Keratinocyte (primary cell): ENCODE results near the gene UMAD1. TPM values are rescaled to one million over a fixed set of nuclear protein-coding genes. Genes with fewer than 3 reads are reported as not detected.

Source experiments
- DNase-seq: peaks from one replicate; pipeline ENCODE4 v3.0.0-alpha.2; 2011; ENCODE audit warnings: low read depth, missing footprints, low spot score
- FAIRE-seq: peaks from 2 replicates; lab custom pipeline; 2011; peaks lifted over from hg19 to GRCh38; lab: Jason Lieb, UNC
- H2AFZ ChIP-seq: 2 replicates; pipeline ENCODE4 v1.6.0; 2012; ENCODE audit warnings: low read length, control low read depth, inconsistent platforms; ENCODE audit not compliant: control insufficient read depth
- H3K27ac ChIP-seq: 2 replicates; pipeline ENCODE4 v1.5.1; 2011; ENCODE audit warnings: low read length; ENCODE audit not compliant: control insufficient read depth, insufficient read depth
- H3K27me3 ChIP-seq: 3 replicates; pipeline ENCODE4 v1.6.0; 2011; ENCODE audit warnings: low read length; ENCODE audit not compliant: control insufficient read depth, insufficient read depth; ENCODE audit errors: extremely low read depth
- H3K36me3 ChIP-seq, 2 experiments: 2 replicates in 1 of 2; 3 replicates in 1 of 2; pipeline ENCODE4 v1.5.1; 2011; ENCODE audit warnings: low read length in 2 of 2, mild to moderate bottlenecking in 1 of 2; ENCODE audit not compliant: control insufficient read depth in 2 of 2, insufficient read depth in 2 of 2; ENCODE audit errors: extremely low read depth in 1 of 2
- H3K4me1 ChIP-seq: 3 replicates; pipeline ENCODE4 v1.5.1; 2011; ENCODE audit warnings: low read length; ENCODE audit not compliant: control insufficient read depth, insufficient read depth; ENCODE audit errors: extremely low read depth
- H3K4me2 ChIP-seq: 3 replicates; pipeline ENCODE4 v1.6.0; 2011; ENCODE audit warnings: low read depth, low read length; ENCODE audit not compliant: control insufficient read depth, insufficient read depth; ENCODE audit errors: extremely low read depth
- H3K4me3 ChIP-seq, 3 experiments: fragments of 200-600 bp in 1 of 3; sonication (generic) in 1 of 3; 2 replicates in 2 of 3; 3 replicates in 1 of 3; pipeline ENCODE4 v1.5.1; 2011 to 2016; ENCODE audit warnings: low read length in 3 of 3, mild to moderate bottlenecking in 3 of 3, control low read depth in 2 of 3, inconsistent platforms in 1 of 3, low read depth in 1 of 3, mixed read lengths in 1 of 3, mixed run types in 1 of 3, moderate library complexity in 1 of 3; ENCODE audit not compliant: control insufficient read depth in 2 of 3, insufficient read depth in 2 of 3; ENCODE audit errors: extremely low read depth in 1 of 3
- H3K79me2 ChIP-seq: 2 replicates; pipeline ENCODE4 v1.6.0; 2012; ENCODE audit warnings: low read length; ENCODE audit not compliant: control insufficient read depth, insufficient read depth
- H3K9ac ChIP-seq: 3 replicates; pipeline ENCODE4 v1.6.0; 2011; ENCODE audit warnings: low read length; ENCODE audit not compliant: control insufficient read depth, insufficient read depth; ENCODE audit errors: extremely low read depth
- H3K9me1 ChIP-seq: 3 replicates; pipeline ENCODE4 v1.6.0; 2011; ENCODE audit warnings: low read length; ENCODE audit not compliant: control insufficient read depth, insufficient read depth; ENCODE audit errors: extremely low read depth
- H3K9me3 ChIP-seq: 2 replicates; pipeline ENCODE4 v1.5.1; 2012; ENCODE audit warnings: low read depth, low read length; ENCODE audit not compliant: control insufficient read depth
- H4K20me1 ChIP-seq: 3 replicates; pipeline ENCODE4 v1.6.0; 2011; ENCODE audit warnings: low read length; ENCODE audit not compliant: control insufficient read depth, insufficient read depth; ENCODE audit errors: extremely low read depth
- EZH2 ChIP-seq: IDR thresholded peaks from one replicate; pipeline ENCODE4 v1.6.1; 2012; ENCODE audit warnings: inconsistent platforms, mild to moderate bottlenecking, low read length, moderate library complexity
- dilution Hi-C: fragments of 300-500 bp; cut with MboI; formaldehyde crosslinking; loops from one replicate; pipeline ENCODE4 v1.7.0; 2020; ENCODE audit warnings: low sequenced_read_pairs; ENCODE audit not compliant: extremely low pct_ligation_motif_present
- polyA plus RNA-seq, 5 experiments: library from polyadenylated mRNA; depleted of rRNA in 3 of 5; stranded (reverse) in 3 of 5; stranded (forward) in 1 of 5; unstranded in 1 of 5; fragments of >200 nt; gene quantifications; 1 replicate in 1 of 5; 2 replicates in 3 of 5; 3 replicates in 1 of 5; pipeline versions ENCODE4 v1.2.1 to v1.2.3, GENCODE V29; 2011 to 2012; ENCODE audit warnings: missing spikeins in 2 of 5, low read depth in 1 of 5, low replicate concordance in 1 of 5
- TF ChIP-seq, protein P1 (sequence below), 3 experiments: IDR thresholded peaks in 1 of 3; conservative IDR thresholded peaks in 1 of 3; optimal IDR thresholded peaks in 1 of 3; 2 replicates in 2 of 3; 3 replicates in 1 of 3; pipeline versions ENCODE3 to v1.5.1; 2011; ENCODE audit warnings: low read length in 3 of 3, mild to moderate bottlenecking in 3 of 3, moderate library complexity in 2 of 3, control low read depth in 1 of 3, inconsistent platforms in 1 of 3; ENCODE audit not compliant: insufficient read depth in 2 of 3; ENCODE audit errors: extremely low read depth in 1 of 3

Gene UMAD1
- polyA plus RNA-seq, 1 donor (not counting 4 experiments of a cell fraction or from before 2014, with no cell fraction given) = 18.2 TPM

DNA sequence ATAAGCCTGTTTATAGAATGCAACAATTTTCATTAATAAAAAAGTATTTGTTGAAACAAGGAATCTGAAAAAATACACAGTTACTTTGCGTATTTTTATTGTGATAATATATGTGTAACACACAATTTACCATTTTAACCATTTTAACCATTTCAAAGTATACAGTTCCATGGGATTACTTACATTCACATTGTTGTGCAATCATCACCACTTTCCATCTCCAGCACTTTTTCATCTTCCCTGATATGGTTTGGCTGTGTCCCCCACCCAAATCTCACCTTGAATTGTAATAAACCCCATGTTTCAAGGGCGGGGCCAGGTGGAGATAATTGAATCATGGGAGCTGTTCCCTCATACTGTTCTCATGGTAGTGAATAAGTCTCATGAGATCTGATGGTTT, 266.8 kb downstream of the UMAD1 start:
- no peaks in the 10 kb centered on the region for H4K20me1 ChIP-seq
- DNase-seq (no peak), FAIRE-seq (no peak)
- H3K9me1 ChIP-seq = no peaks in the 10 kb centered on the region
- H3K36me3 ChIP-seq = no peaks in the 10 kb centered on the region
- H3K79me2 ChIP-seq = no peaks in the 10 kb centered on the region
- no peak overlapping the region for H2AFZ ChIP-seq
- no peak for TF ChIP-seq EZH2
- TF ChIP-seq, protein P1, sequence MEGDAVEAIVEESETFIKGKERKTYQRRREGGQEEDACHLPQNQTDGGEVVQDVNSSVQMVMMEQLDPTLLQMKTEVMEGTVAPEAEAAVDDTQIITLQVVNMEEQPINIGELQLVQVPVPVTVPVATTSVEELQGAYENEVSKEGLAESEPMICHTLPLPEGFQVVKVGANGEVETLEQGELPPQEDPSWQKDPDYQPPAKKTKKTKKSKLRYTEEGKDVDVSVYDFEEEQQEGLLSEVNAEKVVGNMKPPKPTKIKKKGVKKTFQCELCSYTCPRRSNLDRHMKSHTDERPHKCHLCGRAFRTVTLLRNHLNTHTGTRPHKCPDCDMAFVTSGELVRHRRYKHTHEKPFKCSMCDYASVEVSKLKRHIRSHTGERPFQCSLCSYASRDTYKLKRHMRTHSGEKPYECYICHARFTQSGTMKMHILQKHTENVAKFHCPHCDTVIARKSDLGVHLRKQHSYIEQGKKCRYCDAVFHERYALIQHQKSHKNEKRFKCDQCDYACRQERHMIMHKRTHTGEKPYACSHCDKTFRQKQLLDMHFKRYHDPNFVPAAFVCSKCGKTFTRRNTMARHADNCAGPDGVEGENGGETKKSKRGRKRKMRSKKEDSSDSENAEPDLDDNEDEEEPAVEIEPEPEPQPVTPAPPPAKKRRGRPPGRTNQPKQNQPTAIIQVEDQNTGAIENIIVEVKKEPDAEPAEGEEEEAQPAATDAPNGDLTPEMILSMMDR (optimal IDR thresholded peaks at IDR 0.05 in 1 of 3, IDR thresholded peaks at IDR 0.05 in 1 of 3, conservative IDR thresholded peaks at IDR 0.05 in 1 of 3; ENCODE audit: extremely low read depth in 1 of 3, insufficient read depth in 2 of 3, low read length in 3 of 3) = no peak
- no peak overlapping the region for H3K9ac ChIP-seq
- H3K4me1 ChIP-seq = no peaks in the 10 kb centered on the region
- H3K27me3 ChIP-seq = no peaks in the 10 kb centered on the region
- no peak overlapping the region for H3K27ac ChIP-seq
- no peak overlapping the region for H3K4me2 ChIP-seq
- dilution Hi-C loops = no loop called here
- no peak overlapping the region for H3K4me3 ChIP-seq
- no peaks in the 10 kb centered on the region for H3K9me3 ChIP-seq

DNA sequence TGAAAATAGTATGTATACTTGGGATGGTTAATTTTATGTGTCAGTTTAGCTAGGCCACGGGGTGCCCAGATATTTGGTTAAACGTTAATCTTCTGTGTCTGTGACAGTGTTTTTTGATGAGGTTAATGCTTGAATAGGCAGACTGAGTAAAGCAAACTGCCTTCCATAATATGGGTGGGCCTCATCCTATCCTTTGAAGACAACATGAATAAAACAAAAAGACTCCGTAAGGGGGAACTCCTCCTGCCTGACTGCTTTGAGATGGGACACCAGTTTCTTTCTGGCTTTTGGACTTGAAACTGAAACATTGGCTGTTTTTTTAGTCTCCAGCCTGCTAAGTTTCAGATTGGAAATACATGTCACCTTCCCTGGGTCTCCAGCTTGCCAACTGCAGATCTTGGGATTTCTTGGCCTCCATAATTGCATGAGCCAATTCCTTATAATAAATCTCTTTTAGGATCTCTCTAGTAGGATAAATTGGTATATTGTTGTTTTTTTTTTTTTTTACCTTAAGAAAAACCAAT, 268.1 kb downstream of the UMAD1 start:
- no peak overlapping the region for H2AFZ ChIP-seq
- no peak overlapping the region for H3K9ac ChIP-seq
- no peak for TF ChIP-seq EZH2
- TF ChIP-seq, protein P1 (optimal IDR thresholded peaks at IDR 0.05 in 1 of 3, IDR thresholded peaks at IDR 0.05 in 1 of 3, conservative IDR thresholded peaks at IDR 0.05 in 1 of 3; ENCODE audit: extremely low read depth in 1 of 3, insufficient read depth in 2 of 3, low read length in 3 of 3) = no peak
- H3K4me3 ChIP-seq = no peak overlapping the region
- DNase-seq = no peak
- no peaks in the 10 kb centered on the region for H3K27me3 ChIP-seq
- dilution Hi-C loops = no loop called here
- H3K9me3 ChIP-seq = no peaks in the 10 kb centered on the region
- no peak overlapping the region for H3K4me2 ChIP-seq
- no peaks in the 10 kb centered on the region for H3K4me1 ChIP-seq
- FAIRE-seq = no peak
- no peaks in the 10 kb centered on the region for H3K9me1 ChIP-seq
- no peaks in the 10 kb centered on the region for H3K79me2 ChIP-seq
- no peak overlapping the region for H3K27ac ChIP-seq
- no peaks in the 10 kb centered on the region for H4K20me1 ChIP-seq
- no peaks in the 10 kb centered on the region for H3K36me3 ChIP-seq
